Measurements from ENCODE around the gene PCBP1. TPM values are rescaled to one million over a fixed set of nuclear protein-coding genes. Genes with fewer than 3 reads are reported as not detected.

The PCBP1 gene
- total and polyA plus RNA-seq, 9 of the 15 experiments (the other 6 are each of a cell fraction or from before 2014, with no cell fraction given), result 19.2 to 407 (median 78.1) TPM

GRCh38 chr2:70086838-70087701, at the start of gene PCBP1 (continued):
- TF ChIP-seq RBM34 (IDR thresholded peaks at IDR 0.05; ENCODE audit: borderline replicate concordance, insufficient read depth, low read length) (no peak), SMAD1 (IDR thresholded peaks at IDR 0.05; ENCODE audit: low read depth, low read length, partially characterized antibody) (no peak), AFF1 (IDR thresholded peaks at IDR 0.05; ENCODE audit: low read depth in 1 of 2, partially characterized antibody in 2 of 2) (peak in 1 of 2 experiments; percentile 88), KLF1 (tag; IDR thresholded peaks at IDR 0.05) (no peak), DDX20 (tag; IDR thresholded peaks at IDR 0.05; ENCODE audit: low read depth) (no peak), BRD4 (IDR thresholded peaks at IDR 0.05) (peak; percentile 59), SP2 (IDR thresholded peaks at IDR 0.05; ENCODE audit: extremely low read depth, low read depth, low read length, poor library complexity, severe bottlenecking) (no peak), SIN3A (IDR thresholded peaks at IDR 0.05; ENCODE audit: borderline replicate concordance in 2 of 2, control insufficient read depth in 1 of 2, low read depth in 2 of 2, low read length in 2 of 2) (peak in 1 of 2 experiments; percentile 30; a peak in 1 of 4 replicates), LEF1 (IDR thresholded peaks at IDR 0.05) (no peak), GABPB1 (CRISPR knock-in tag; IDR thresholded peaks at IDR 0.05) (peak; percentile 94), TEAD2 (tag; IDR thresholded peaks at IDR 0.05) (no peak), ZNF318 (IDR thresholded peaks at IDR 0.05; ENCODE audit: borderline replicate concordance in 1 of 2, low read depth in 1 of 2) (no peak; a peak in 1 of 4 replicates)

All from K562 (cell line).